HG03280 (cell line): ENCODE results near the gene SOX10.
"Not testable (repeated sequence)": the region's sequence is repeated elsewhere in the genome, so short reads cannot be mapped to it uniquely, and the experiment has no call there.

Experiments
- ATAC-seq: cut with Tn5 transposase; IDR thresholded peaks from one replicate; pipeline ENCODE4 v1.9.1; 2021; ENCODE audit warnings: mild to moderate bottlenecking, moderate library complexity; ENCODE audit not compliant: unreplicated experiment

SOX10 gene

DNA sequence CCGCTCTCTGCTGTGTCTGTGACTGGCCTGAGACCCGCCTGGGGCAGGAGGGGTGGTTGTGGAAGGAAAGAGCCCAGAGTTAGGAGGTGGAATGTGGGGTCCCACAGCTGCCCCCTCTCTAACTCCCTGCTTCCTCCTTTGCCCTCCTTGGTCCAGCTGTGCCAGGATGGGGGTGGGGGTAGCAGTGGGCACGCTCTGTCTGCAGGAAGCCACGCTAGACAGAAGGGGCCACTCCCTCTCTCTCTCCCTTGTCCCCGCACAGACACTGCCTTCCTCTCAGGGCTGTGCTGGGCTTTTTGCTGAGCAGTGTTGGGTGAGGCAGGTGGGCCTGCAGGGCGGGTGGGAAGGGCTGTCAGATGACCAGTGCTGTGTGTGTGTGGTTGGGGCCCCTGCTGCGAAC is 2.0 kb upstream of the SOX10 start:
- no peak for ATAC-seq

DNA sequence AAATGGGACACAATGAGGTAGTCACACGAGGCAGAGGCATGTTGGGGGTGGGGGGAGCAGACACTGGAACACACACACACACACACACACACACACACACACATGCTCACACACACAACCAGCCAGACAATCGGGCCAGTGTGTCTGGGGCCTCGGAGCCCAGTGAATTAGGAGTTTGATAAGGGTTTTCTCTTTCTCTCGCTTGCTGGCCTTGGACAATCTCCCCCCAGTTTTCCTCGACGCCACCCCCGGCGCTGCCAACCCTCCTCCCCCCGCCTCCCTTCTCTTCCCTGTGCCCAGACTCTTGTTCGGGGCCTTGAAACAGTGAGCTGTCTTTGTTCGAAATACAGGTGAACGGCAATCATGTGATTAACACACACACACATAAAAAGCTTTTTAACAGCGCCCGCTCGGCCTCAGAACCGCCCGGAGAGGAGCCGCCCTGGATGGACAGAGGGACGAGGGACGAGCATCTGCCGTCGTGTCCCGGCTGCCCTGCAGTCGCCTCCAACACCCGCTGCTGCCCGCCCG is 1.5 kb upstream of the SOX10 start:
- ATAC-seq: no peak

DNA sequence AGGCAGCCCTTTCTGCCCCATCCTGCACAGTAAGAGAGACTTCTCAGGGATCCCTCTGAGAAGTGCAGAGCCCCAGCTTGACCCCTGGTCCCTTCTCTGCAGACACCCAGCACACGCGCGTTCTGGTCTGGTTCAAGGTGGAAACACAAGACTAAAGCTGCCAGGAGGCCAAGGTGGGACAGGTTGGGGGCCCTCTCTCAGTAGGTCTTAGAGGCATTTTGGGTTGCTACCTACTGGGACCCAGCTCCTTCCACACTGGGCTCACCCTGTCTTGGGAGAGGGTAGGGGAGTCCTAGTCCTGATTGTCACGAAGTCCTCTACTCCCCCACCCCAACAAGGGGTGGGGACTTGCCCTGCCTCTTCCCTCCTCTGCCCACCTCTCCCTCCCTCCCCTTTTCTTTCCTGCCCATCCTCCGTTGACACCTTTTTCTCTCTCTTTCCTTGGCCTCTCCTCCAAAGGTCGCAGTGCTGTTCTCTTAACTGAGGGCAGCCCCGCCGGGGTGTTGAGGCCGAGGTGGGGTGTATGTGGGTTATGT is 763 bp upstream of the SOX10 start:
- ATAC-seq: no peak

GRCh38 chr22:37982938-37983859 is 1.2 kb downstream of the SOX10 start:
- ATAC-seq: no peak

DNA sequence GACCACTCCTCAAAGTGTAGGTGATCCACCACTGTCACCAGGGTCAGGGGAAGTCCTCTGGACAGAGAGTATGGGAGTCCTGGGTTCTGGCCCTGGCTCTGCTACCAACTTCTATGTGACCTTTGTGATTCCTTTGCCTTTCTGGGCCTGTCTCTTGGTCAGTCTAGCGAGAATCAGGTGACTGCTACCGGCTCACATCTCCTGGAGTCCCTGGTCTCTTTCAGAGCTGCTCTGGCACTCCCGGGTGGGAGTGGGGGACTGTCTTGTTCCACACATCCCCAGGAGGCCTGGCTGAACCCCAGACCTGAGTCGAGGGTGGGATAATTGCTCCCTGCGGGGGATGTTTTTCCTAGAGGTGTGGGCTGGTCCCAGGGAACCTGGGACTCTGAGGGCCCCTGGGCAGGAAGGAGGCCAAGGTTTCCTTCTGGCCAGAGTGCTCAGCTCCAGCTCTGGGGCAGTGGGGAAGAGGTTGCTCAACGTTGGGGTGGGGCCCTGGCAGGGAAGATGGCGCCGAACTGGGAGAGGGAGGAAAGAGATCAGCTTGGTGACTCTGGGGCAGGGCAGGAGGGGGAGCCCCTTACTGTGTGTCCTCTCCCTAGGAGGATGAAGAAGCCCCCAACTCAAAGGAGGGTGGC is 2.1 kb downstream of the SOX10 start:
- no peak for ATAC-seq

- no peak for ATAC-seq
Measured at GRCh38 chr22:37981282-37982011, 2.9 kb downstream of the SOX10 start.

DNA sequence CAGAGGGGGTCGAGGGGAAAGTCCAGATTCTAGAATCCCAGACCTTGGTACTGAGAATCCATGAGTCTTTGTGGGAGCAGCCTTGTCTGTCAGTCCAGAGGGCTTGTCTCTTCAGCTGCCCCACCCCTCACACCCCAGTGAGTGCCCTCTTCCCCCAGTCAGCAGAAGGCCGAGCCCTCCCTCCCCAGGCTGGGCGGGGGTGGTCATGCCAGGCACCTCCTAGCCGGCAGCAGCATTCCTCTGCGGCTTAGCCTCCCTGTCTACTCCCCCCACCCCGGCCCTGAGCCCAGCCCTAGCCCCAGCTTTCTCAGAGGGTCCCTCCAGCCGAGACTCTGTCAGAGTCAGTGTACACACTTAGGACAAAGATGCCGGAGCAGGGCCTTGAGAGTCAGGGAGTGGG is 4.6 kb downstream of the SOX10 start:
- ATAC-seq: no peak

GRCh38 chr22:37976547-37976946 is 7.8 kb downstream of the SOX10 start:
- no peak for ATAC-seq

DNA sequence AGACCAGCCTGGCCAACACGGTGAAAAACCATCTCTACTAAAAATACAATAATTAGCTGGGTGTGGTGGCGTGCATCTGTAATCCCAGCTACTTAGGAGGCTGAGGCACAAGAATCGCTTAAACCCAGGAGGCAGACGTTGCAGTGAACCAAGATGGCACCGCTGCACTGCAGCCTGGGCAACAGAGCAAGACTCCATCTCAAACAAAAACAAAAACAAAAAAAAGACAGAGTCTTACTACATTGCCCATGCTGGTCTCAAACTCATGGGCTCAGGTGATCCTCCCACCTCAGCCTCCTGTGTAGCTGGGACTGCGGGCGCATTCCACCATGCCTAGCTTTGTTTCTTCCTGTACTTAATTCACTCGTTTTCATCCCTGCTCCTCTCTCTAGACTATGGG is 8.3 kb downstream of the SOX10 start:
- ATAC-seq: not testable (repeated sequence)

- no peak for ATAC-seq
Measured at GRCh38 chr22:37975153-37975552, 9.2 kb downstream of the SOX10 start.

DNA sequence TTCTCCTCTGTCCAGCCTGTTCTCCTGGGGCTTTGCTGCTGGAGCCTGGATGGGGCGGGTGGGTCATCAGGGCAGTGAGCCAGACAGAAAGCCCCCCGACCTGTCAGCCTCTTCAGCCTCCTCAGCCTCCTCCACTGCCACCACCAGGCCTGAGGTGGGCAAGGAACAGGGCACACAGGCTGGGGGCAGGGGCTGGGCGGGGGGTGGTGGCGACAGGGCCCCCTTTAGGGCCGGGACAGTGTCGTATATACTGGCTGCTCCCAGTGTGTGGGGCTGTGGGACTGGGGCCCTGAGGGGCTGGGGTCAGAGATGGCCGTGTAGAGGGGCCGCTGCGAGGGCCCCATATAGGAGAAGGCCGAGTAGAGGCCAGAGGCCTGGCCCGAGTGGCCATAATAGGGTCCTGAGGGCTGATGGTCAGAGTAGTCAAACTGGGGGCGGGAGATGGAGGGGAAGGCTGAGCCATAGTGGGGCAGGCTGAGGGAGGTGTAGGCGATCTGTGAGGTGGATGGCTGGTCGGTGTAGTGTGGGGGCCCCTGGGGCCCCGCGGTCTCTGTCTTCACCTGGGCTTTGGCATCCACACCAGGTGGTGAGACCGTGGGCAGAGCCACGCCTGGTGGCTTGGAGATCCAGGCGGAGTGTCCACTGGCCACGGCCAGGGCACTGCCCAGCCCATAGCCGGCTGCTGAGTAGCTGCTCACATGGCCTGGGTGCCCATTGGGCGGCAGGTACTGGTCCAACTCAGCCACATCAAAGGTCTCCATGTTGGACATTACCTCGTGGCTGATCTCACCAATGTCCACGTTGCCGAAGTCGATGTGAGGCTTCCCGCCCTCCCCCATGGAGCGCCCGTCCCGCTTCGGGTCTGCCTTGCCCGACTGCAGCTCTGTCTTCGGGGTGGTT is 10.8 kb downstream of the SOX10 start:
- no peak for ATAC-seq

- no peak for ATAC-seq
Measured at GRCh38 chr22:37972527-37972926, 11.8 kb downstream of the SOX10 start.

- ATAC-seq: no peak
Measured at GRCh38 chr22:37971475-37972434, 12.6 kb downstream of the SOX10 start.

DNA sequence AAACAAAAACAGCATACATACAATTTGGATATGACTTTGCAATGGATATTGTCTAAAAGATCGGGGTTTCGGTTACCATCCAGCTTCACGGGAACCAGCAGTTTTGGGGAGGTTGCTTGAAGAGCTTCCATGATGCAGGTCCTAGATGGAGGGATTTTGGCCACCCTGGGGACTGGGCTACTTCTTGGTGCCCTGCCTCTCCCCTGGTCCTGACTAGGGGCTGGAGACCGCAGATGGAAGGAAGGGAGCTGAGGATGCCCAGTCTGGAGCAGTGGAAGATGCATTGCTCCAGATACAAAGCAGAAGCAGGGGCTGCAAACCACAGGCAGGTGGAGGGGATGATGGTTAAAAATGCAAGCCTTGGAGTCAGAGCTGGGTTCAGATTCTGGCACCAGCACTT is 13.5 kb downstream of the SOX10 start:
- no peak for ATAC-seq

DNA sequence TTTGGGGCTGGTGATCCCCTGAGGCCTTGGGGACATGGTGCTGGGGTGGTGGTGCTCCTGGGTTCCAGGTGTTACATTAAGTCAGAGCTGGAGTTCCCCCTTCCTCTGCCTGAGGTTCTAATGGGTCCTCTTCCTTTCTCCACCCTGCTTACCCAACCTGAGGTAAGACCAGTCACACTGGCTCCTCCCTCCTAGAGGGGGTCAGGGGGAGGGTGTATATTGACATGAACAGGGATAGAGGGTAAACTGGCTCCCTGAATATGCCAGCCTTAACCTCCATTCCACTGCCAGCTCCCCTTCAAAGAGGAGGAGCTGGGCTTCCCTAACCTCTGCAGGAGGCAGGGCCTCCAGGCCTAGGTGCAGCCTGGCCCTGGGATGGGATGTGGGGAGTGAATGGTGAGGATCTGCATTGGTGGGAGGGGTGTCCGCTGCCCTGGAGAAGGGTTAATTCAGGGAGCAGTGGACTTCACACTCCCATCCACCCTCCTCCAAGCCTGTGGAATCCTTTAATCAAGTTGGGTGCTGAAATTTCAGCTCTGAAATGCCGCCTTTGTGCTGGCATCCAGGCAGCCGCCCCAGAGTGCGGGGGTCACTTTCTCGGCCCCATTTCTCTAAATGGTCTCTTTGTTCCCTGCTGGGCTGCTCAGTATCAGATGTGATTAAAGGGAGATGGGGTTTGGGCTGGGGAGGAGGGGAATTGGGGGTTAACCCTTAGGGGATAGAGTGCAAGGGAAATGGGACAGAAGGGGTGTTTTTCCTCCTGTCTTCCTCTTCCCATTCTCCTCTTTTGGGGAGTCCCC is 15.7 kb downstream of the SOX10 start:
- no peak for ATAC-seq

- ATAC-seq: no peak
Measured at GRCh38 chr22:37967637-37968451, 16.5 kb downstream of the SOX10 start.

GRCh38 chr22:37967147-37967546 is 17.2 kb downstream of the SOX10 start:
- ATAC-seq: no peak
